NAMALWA (cell line): ENCODE measurements around the gene PRKAG3.

Source experiments
- DNase-seq: peaks from one replicate; pipeline ENCODE4 v3.0.0-alpha.2; 2015; ENCODE audit warnings: low spot score

PRKAG3 gene

DNA sequence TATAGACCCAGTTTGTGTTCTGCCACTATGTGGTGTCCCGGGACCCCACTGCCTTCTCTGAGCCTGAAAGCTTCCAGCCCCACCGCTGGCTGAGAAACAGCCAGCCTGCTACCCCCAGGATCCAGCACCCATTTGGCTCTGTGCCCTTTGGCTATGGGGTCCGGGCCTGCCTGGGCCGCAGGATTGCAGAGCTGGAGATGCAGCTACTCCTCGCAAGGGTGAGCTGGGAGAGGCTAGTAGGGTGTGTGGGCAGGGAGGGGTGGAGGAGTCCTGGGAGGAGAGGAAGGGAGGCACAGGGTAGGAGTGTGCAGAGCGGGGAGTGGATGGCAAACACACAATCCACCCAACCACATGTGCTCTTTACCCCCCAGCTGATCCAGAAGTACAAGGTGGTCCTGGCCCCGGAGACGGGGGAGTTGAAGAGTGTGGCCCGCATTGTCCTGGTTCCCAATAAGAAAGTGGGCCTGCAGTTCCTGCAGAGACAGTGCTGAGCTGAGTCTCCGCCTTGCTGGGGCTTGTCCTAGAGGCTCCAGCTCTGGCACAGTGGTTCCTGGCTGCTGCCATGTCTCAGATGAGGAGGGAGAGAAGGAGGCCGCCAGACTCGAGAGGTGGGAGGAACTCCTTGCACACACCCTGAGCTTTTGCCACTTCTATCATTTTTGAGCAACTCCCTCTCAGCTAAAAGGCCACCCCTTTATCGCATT lies 16.9 kb downstream of the PRKAG3 start:
- DNase-seq = no peak

DNA sequence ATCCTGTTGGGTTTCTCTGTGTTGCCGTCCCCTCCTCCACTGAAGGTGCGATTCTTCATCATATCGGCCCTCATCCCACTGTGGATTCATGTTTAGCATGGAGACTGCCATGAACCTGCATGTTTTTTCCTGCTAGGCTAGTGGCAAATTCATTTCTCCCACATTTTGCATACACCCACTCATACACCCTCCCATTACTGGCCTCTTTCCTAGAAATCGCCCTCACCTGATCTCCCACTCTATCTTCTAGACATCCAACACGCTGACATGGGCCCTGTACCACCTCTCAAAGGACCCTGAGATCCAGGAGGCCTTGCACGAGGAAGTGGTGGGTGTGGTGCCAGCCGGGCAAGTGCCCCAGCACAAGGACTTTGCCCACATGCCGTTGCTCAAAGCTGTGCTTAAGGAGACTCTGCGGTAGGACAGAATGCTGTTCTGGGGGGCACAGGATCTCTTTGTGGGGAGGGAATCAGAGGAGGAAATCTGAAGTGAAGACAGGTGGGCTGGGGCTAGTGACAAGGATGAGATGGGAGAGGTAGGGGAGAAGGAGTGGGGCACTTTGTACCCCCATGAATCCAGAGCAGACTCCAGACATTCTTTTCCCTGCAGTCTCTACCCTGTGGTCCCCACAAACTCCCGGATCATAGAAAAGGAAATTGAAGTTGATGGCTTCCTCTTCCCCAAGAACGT lies 17.7 kb downstream of the PRKAG3 start:
- DNase-seq = no peak

DNA sequence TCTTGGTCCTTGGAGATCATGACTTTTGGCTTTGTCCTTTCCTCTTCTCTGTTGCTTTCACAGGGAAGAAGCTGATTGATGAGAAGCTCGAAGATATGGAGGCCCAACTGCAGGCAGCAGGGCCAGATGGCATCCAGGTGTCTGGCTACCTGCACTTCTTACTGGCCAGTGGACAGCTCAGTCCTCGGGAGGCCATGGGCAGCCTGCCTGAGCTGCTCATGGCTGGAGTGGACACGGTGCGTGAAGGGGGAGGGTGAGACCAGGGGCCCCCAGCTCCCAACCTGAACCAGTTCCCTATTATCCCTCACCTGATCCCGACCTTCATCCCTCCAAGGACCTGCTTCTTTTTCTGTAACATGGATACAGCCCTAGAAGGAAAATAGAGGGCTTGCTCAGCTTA lies 18.7 kb downstream of the PRKAG3 start:
- no peak for DNase-seq

DNA sequence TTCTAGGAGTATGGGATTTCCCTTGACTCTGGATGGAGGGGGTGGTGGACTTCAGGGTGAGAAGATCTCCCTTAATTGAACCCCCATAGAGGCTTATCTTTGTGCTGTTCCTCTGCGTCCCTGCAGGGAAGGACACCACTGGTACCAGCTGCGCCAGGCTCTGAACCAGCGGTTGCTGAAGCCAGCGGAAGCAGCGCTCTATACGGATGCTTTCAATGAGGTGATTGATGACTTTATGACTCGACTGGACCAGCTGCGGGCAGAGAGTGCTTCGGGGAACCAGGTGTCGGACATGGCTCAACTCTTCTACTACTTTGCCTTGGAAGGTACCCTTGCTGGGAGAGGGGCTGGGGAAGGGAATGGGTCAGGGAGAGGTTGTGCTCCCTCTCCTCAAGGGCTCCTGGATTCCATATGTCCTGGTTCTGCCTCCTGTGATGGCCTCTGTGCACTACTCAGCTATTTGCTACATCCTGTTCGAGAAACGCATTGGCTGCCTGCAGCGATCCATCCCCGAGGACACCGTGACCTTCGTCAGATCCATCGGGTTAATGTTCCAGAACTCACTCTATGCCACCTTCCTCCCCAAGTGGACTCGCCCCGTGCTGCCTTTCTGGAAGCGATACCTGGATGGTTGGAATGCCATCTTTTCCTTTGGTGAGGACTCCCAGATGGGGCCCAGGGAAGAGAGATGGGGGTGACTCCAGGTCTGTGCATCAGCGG lies 19.3 kb downstream of the PRKAG3 start:
- no peak for DNase-seq

DNA sequence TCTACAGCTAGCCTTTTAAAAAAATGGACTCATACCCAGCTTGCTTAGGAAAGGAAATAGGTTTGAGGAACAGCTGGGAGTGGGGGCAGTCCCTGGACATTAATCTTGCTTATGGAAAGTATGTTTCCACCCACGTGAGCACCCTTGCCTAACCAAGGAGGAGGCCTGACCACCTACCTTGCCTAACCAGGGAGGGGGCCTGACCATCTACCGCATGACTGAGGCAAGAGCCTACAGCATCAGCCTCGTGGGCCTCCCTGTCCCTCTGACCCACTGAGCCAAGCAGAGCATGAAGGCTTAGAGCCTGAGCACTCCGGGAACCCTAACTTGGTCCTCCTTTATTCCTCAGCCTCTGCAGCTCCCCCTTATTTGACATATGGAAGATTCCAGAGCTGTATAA lies 20.2 kb downstream of the PRKAG3 start:
- no peak for DNase-seq

DNA sequence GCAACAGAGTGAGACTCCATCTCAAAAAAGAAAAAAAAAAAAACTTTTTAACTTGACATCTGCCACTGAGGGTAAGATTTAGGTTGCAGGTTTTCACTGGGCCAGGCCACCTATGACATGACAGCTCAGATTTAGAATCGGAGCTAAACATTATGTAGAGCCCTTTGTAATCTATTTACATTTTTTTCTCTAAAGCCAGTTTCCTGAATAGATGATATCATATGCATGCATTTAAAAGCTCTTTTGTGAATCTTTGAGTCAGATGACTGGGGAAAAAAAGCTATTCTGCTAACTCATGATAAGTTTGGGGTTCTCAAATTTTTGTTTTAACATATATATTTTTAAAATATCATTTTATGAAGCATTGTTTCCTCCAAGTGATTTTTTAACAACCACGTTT lies 21.3 kb downstream of the PRKAG3 start:
- DNase-seq = no peak

DNA sequence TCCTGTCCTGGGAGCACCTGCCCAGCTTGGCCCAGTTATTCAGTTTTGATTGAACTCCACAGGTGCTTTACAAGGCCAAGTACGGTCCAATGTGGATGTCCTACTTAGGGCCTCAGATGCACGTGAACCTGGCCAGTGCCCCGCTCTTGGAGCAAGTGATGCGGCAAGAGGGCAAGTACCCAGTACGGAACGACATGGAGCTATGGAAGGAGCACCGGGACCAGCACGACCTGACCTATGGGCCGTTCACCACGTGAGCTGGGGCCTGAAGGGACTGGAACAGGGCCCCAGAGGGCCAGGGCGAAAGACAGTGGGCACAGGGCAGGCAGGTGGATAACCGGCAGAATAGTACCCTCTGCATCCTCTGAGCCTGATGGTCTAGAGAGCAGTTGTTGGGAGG lies 22.1 kb downstream of the PRKAG3 start:
- no peak for DNase-seq

DNA sequence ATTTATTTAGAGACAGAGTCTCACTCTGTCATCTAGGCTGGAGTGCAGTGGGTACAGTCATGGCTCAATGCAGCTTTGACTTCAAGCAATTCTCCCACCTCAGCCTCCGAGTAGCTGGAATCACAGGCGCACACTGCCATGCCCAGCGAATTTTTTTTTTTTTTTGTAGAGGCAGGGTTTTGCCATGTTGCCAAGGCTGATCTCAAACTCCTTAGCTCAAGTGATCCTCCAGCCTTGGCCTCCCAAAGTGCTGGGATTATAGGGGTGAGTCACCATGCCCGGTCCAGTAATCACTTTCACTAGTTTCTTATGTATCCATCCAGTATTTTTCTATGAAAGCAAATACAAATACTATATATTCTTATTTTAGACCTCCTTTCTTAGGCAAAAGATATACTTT lies 24.0 kb downstream of the PRKAG3 start:
- DNase-seq = no peak

DNA sequence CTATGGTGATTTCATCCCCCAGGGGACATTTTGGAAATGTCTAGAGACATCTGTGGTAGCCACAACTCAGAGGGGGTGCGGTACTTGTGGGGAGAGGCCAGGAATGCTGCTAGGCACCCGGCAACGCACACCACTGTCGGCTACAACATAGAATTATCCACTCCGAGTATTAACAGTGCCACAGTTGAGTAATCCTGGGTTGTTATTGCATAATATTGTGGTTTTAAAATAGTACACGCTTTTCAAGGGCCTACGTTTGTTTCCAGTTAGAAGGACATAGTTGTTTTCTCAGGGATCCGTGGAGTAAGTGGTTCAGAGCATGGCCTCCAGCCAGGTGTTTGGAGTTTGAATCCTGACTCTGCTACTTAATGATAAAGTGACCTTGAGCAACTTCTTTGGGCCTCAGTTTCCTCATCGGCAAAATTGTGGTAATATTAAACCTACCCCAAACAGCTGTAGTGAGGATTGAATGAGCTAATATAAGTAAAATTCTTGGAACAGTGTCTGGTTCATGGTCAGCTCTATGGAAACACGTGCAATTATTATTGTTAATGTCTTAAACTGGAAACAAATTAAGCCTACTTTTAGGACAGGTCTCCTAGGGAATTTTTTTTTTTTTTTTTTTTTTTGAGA lies 25.1 kb downstream of the PRKAG3 start:
- peak; percentile 70 for DNase-seq

DNA sequence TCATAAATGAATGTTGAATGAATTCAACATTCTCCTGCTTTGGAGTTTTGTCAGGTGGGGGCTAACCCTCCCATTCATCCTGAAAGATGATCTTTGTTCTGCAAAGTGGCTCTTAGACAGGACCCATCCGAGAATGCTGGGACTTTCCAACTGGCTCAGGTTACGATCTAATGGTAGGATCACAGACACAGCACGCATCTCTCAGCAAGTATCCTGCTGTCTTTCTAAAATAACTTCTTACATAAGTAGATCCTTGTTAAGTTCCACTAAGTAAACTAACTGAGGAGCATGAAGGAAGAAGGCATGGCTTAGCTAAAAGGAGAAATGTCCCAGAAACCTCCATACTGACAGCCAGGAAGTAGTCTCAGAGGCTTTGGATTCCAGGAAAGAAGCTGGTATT lies 26.0 kb downstream of the PRKAG3 start:
- DNase-seq = no peak

DNA sequence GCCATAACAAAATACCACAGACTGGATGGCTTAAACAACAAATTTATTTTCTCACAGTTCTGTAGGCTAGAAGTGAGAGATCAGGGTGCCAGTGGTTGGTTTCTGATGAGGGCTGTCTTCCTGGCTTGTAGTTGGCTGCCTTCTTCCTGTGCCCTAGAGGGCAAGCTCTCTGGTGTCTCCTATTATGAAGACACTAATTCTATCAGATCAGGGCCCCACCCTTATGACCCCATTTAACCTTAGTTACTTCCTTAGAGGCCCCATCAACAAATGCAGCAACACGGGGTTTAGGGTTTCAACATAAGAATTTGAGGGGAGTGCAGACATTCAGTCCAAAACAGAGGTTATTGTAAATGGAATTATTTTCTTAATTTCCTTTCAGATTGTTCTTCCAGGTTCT lies 26.8 kb downstream of the PRKAG3 start:
- DNase-seq = no peak

DNA sequence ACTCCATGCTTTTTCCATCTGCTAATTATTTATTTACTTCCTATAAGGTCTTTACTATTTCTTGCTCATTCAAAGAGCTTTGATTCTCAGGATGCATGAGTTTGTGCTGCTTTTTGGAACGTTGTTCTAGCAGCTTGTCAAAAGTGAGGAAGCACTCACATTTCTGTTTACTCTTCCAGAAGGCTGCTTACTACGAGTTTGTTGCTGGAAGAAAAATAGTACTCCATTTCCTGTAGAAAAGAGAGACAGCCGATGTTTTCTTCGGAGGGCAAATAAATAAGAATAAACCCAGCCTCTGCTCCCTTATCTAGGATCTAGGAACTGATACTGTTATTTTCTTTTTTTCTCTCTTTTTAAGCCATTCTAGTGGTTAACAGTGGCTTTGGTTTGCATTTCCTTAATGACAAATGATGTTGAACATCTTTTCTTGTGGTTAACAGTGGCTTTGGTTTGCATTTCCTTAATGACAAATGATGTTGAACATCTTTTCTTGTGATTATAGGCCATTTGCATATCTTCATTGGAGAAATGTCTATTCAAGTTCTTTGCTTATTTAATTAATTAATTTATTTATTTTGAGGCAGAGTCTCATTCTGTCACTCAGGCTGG lies 29.1 kb downstream of the PRKAG3 start:
- DNase-seq = peak; percentile 51

DNA sequence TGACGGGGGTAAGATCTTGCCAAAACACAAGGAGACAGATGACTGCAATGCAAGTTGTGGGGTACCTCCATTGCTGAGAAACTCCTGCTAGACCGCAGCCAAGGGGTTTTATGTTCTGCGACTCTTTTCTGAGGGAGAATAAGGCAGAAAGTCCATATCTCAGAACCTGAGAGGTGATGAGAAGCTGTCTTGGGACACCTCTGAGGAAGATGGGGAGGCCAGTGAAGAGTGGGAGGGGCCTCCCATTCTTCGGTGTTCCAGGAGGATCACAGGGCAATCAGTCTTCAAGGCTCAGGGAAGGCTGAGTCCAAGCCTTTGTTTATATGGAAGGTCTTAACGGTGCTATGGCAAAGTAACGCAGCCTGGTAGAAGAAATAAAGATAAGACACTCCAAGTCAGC lies 31.6 kb downstream of the PRKAG3 start:
- DNase-seq = no peak

DNA sequence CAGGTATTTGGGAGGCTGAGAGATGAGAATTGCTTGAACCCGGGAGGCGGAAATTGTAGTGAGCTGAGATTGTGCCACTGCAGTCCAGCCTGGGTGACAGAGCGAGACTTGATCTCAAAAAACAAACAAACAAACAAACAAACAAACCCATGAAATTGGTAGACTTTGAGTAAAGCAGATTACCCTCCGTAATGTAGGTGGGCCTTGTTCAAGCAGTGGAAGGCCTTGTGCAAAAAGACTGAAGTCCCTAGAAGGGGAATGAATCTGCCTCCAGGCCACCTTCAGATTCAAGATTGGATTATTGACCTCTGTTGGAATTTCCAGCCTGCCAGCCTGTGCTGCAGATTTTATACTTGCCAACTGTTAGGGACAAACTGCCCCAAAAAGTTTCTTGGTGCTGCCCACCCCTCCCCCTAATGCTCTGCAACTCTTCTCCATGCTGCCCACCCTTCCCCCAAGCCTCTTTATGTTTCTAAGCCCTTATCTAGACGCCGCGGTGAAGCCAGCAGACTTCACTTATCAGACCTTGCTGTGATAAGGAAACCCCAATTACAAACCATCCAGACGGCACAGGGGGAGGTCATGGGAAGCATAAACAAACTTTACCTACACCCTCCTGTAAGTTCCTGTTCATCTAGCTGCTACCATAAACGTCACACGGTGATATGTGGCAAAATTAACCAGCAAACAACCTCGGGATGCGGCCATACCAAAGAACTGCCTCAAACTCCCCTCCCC lies 32.7 kb downstream of the PRKAG3 start:
- no peak for DNase-seq

DNA sequence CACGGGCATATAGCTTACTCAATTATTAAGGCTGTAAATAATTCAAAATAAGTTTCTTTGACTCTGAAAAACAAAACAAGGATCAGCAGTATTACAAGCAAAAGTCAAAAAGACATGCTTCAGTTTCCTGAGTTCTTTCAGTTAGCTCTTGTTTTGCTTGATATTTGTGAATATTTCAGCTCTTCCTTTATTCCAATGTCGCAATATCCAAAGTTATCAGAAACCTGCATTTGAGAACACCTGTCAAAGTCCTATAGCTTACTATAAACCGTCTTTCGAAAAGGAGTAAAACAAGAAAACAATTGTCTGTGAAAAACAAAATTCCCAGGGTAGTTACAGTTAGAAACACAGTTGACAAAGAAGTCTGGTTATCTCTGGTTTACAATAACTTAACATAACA lies 34.9 kb downstream of the PRKAG3 start:
- no peak for DNase-seq

DNA sequence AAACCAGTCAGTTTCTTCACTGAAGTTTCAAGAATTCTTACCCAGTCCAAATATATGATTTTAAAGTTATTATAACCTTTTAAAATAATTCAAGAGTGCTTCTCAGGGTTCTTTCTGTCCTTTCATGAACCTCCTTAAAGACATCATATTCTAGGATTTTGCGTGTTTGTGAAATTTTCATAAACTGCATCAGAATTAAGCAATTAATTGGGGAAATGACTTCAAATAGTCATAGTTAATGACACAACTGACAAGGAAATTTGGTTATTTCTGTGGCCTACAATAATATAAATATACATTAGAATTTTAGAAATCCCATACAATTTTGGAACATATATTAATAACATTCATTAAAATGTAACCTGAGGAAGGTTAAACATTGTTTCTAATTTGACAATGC lies 39.2 kb downstream of the PRKAG3 start:
- DNase-seq = no peak

DNA sequence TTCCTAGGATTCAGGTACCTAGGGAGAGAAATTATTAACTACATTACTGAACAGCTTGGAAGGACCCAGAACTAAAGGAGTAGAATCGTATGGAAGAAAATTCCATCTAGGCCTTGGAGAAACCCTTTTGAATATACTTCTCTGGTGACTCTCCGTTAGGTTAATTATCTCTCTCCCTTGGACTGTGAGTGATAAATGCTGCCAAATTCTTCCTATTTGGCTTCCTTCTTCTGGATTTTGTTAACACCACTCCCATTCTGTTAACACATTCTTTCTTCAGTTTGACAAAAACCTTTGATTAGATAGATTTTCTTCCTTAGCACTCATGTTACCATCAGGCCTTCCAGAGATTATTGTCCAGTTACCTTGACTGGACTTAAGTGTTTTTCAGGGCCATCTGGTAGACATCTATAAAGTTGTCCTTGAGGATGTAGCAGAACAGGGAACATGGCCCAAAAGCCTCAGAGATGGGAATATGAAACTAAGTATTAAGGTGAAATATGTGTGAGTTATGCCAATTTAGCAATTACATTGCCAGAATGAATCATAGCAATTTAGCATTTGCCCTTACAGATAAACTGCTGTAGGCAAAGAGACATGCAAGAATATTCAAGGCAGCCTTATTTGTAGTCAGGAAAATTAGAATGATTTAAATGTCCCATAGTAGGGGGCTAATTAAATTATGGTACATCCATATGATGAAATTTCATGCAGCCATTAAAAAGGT lies 42.9 kb downstream of the PRKAG3 start:
- DNase-seq = no peak

DNA sequence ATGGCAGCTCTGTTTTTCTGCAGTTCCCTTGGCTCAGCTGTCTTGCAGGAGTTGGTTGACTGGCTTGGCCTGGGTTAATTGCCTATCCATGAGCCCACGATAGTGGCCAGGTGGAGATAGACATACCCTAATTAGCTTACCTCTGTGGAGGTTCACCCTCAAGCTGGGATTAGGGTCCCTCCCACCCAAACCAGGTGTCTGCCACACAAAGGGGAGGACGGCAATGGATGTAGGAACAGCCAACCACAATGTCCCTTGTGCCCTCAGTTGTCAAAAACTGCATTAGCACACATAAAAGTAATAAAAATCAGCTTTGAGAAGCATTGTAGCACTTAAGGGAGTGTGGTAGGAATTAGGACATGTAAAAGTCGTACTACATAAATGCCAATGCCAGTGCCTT lies 45.5 kb downstream of the PRKAG3 start:
- DNase-seq = no peak

DNA sequence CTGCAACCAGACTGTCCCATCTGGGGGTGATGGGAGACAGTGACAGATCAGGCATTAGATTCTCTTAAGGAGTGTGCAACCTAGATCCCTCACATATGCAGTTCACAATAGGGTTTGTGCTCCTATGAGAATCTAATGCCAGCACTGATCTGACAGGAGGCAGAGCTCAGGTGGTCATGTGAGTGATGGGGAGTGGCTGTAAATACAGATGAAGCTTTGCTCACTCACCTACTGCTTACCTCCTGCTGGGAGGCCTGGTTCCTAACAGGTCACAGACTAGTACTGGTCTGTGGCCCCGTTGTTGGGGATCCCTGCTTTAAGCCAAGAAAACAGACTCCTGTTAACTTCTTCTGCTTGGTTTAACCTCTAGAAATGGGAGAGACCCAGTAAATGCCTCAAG lies 46.5 kb downstream of the PRKAG3 start:
- DNase-seq = no peak

DNA sequence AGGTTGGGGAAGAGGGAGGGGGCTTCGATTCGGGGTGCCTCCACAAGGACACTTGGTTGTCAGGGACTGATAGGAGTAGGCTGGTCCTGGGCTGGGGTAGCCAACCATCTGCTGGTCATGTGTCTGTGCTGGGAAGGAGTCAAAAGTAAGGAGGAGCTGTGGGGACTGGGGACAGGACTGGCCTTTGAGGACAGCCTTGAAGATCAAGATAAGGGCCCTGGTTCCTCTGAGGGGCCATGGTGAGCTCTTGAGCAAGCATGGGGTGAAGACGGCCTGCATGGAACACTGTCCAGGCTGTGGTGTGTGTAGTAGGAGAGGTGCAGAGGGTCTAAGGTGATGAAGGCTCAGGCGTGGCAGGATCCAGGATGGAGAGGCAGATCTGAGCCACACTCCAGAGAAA lies 47.9 kb downstream of the PRKAG3 start:
- no peak for DNase-seq

DNA sequence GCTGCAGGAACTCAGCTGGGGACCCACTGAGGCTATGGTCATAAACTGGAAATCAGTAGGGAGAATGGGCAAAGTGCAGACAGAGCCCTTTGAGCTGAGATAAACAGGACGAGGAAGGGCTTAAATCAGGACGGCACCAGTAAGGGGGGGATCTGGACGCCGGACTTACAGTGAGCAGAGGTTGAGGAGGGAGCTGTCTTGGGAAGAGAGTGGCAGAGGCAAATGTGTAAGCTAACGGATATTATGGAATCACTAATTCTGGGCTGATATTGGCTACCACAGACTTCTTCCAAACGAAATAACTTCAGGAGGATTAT lies 49.1 kb downstream of the PRKAG3 start:
- DNase-seq = no peak
